Renal pelvis (tissue), 12 donors: Measurements from ENCODE around the gene SLITRK1. TPM values are rescaled to one million over a fixed set of nuclear protein-coding genes. Genes with fewer than 3 reads are reported as not detected.

Experiments
- DNase-seq: peaks from one replicate; pipeline ENCODE4 v3.0.0-alpha.2; 2013
- long read RNA-seq, 16 experiments: transcript quantifications; one replicate each; lab custom pipeline, GENCODE V29; 2026
- polyA plus RNA-seq, 3 donors: library from polyadenylated mRNA; unstranded; fragments of 120-200 nt; gene quantifications; one replicate each; pipeline ENCODE4 v1.2.1, GENCODE V29; 2013; ENCODE audit not compliant: insufficient read length in 3 of 3

The SLITRK1 gene, protein sequence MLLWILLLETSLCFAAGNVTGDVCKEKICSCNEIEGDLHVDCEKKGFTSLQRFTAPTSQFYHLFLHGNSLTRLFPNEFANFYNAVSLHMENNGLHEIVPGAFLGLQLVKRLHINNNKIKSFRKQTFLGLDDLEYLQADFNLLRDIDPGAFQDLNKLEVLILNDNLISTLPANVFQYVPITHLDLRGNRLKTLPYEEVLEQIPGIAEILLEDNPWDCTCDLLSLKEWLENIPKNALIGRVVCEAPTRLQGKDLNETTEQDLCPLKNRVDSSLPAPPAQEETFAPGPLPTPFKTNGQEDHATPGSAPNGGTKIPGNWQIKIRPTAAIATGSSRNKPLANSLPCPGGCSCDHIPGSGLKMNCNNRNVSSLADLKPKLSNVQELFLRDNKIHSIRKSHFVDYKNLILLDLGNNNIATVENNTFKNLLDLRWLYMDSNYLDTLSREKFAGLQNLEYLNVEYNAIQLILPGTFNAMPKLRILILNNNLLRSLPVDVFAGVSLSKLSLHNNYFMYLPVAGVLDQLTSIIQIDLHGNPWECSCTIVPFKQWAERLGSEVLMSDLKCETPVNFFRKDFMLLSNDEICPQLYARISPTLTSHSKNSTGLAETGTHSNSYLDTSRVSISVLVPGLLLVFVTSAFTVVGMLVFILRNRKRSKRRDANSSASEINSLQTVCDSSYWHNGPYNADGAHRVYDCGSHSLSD
- polyA plus RNA-seq = under 1 TPM; 0.08 to 0.27 (median 0.13) TPM
- long read RNA-seq, donor 1, full-length matches to known transcripts = 2 of 2 reads
- long read RNA-seq, donor 1, partial matches to known transcripts = 0 of 2 reads
- long read RNA-seq, donor 1, other reads (novel, unspliced or antisense) = 0 of 2 reads
- long read RNA-seq, donor 2 = 0 reads
- long read RNA-seq, donor 3, full-length matches to known transcripts = 1 of 1 reads
- long read RNA-seq, donor 3, partial matches to known transcripts = 0 of 1 reads
- long read RNA-seq, donor 3, other reads (novel, unspliced or antisense) = 0 of 1 reads
- long read RNA-seq, donor 4 = 0 reads
- long read RNA-seq, donor 5, full-length matches to known transcripts = 5 of 5 reads
- long read RNA-seq, donor 5, partial matches to known transcripts = 0 of 5 reads
- long read RNA-seq, donor 5, other reads (novel, unspliced or antisense) = 0 of 5 reads
- long read RNA-seq, donor 6, full-length matches to known transcripts = 1 of 1 reads
- long read RNA-seq, donor 6, partial matches to known transcripts = 0 of 1 reads
- long read RNA-seq, donor 6, other reads (novel, unspliced or antisense) = 0 of 1 reads
- long read RNA-seq, donor 7, full-length matches to known transcripts = 2 of 2 reads
- long read RNA-seq, donor 7, partial matches to known transcripts = 0 of 2 reads
- long read RNA-seq, donor 7, other reads (novel, unspliced or antisense) = 0 of 2 reads
- long read RNA-seq, donor 8, full-length matches to known transcripts = 3 of 3 reads
- long read RNA-seq, donor 8, partial matches to known transcripts = 0 of 3 reads
- long read RNA-seq, donor 8, other reads (novel, unspliced or antisense) = 0 of 3 reads
- long read RNA-seq, donor 9, full-length matches to known transcripts = 2 of 2 reads
- long read RNA-seq, donor 9, partial matches to known transcripts = 0 of 2 reads
- long read RNA-seq, donor 9, other reads (novel, unspliced or antisense) = 0 of 2 reads
- long read RNA-seq, donor 10 = 0 reads
- long read RNA-seq, donor 11, full-length matches to known transcripts = 1 of 1 reads
- long read RNA-seq, donor 11, partial matches to known transcripts = 0 of 1 reads
- long read RNA-seq, donor 11, other reads (novel, unspliced or antisense) = 0 of 1 reads
- long read RNA-seq, donor 12 = 0 reads
- long read RNA-seq, donor 13 = 0 reads
- long read RNA-seq, donor 14 = 0 reads
- long read RNA-seq, donor 15 = 0 reads
- long read RNA-seq, donor 16, full-length matches to known transcripts = 3 of 3 reads
- long read RNA-seq, donor 16, partial matches to known transcripts = 0 of 3 reads
- long read RNA-seq, donor 16, other reads (novel, unspliced or antisense) = 0 of 3 reads

DNA sequence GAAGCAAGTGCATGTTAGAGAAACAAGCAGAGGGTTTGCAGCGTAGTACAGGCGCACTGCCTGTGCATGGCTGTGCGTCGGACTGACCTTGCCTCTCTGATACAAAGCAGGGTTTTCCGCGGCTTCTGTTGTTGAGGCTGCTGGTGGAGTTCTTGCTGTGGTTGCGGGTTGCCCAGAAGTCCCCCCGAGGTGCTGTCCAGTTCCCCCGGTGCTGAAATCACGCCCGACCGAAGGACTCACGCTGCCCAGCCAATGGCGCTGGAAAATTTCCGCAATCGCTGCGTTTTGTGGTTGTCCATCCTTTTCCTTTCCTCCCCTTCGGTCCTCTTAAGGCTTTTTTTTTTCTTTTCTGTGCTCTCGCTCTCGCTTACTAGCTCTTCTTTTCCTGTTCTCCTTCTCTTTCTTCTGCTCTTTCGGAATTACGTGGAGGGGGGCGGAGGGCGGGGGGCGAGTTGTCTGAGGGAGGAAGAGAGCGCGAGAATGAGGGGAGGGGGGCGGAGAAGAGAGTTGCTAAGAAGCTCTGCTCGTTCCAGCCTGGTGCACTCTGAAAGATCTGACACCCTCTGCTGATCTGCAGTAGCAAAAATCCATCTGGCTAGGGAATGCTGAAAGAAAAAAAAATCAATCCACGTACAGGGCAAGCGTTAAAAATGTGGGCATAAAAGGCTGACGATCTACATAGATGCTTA, at the start of gene SLITRK1:
Gene SLITRK1, minus strand, starts transcription at position 558 of the 689 bp plus-strand sequence. CDS start 967 bp downstream, outside the sequence.
- DNase-seq = peak; percentile 84

DNA sequence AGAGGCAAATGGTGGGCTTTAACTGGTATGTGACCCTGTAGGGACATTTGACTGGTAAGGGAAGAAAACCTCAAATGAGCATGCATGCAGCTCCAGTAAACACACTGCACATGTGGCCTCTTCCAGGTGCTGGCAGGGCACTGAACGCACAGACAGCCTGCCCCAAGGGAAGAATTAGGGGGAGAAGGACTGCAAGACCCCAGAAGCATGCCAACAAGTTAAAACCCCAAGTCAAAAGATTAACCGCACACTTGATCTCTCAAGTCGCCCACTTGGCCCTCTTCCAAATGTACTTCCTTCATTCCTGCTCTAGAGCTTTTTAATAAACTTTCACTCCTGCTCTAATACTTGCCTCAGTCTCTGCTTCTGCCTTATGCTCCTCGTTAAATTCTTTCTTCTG, 46.9 kb upstream of the SLITRK1 start:
- DNase-seq = no peak

DNA sequence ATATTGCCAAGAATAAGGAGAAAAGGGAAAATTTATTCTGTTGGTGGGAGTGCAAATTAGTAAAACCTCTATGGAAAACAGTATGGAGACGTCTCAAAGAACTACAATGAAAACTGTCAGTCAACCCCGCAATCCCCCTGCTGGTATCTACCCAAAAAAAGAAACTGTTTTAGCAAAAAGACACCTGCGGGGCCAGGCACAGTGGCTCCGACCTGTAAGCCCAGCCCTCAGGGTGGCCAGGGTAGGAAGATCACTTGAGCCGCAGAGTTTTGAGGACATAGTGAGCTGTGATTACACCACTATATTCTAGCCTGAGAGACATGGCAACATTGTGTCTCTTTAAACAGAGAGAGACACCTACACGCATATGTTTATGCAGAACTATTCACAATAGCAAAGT, 37.5 kb upstream of the SLITRK1 start:
- DNase-seq = no peak

DNA sequence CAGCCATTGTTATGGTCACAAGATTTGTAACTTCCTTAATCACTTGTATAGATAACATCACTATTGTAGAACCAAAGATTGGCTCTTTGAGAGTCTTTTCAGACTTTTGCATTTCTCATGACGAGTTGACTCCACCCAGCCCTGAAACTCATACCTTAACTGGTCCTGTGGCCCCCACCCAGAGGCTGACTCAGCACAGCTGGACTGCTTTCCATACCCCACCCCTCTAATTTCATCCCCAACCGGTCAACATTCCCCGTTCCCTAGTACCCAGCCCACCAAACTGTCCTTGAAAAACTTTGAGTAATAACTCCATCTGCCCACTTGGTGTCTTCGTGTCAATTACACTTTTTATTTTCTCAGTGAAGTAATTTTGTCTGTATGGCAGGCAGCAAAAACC, 32.1 kb upstream of the SLITRK1 start:
- DNase-seq = no peak

DNA sequence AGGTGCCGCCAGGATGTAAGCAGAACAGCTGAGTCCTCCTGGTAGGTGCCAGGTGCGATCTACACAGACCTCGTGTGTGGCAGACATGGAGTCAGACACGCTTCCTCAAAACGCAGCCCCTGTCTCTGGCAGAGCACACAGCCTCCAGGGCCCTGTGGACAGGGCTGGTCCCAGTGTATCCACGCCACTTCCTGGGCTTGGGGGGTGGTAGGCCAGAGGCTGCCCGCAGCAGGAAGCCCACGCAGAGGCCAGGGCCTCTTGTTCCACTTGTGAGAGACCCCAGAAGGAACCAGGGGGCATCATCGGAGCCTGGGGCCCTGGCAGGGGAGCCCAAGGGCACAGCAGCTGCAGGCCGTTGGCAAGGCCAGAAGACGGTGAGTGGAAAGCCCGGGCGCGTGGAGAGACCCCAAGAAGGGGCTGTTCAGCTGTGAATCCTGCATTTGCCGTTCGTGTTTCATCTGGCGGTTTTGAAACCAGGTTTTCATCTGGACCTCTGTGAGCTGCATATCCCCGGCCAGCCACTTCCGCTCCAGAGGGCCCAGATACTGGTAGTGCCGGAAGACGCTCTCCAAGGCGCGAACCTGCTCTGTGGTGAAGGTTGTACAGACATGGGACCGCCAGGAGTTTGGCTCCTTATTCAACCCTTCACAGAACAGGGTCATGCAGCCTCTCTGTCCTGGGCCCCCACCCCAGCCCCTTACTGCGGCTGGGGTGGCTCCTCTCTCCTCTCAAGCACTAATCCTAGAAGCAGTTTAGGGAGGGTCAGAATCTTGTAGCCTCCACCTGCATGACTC, 25.1 kb upstream of the SLITRK1 start:
- no peak for DNase-seq

DNA sequence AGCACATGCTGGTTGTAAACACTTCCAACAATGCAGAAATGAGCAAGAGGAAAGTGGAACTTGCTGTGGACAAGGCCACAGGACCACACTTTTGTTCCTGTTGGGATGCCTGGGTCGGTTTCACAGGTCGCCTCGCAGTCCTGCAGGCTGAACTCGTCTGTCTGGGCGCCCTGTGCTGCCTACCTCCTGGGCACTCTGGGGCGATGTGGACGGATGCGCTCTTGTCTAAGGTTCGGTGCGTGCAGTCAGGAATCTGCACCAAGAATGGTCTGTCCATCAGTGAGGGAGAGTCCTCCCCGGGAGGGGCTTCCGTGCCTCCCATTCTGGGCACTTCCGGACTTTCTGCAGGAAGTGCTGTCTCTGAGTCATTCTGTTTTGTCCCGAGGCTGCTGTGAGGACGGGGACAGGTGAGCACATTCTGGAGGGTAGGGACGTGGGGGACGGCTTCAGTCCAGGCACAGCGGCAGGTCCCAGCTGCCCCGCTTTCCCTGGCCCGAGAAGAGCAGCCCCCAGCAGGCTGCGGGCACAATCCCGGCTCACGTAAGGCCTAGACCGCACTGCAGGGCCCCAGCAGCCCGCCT, 24.1 kb upstream of the SLITRK1 start:
- no peak for DNase-seq

DNA sequence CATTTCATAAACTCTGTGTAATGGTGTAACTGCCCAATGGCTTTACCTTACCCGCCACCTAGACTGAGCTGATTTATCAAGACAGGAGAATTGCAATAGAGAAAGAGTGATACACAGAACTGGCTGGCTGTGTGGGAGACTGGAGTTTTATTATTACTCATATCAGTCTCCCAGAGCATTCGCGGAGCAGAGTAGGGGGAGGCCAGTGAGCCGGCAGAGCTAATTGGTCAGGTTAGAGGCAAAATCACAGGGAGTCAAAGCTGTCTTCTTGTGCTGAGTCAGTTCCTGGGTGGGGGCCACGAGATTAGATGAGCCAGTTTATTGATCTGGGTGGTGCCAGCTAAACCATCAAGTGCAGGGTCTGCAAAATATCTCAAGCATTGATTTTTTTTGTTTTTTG, 23.4 kb upstream of the SLITRK1 start:
- no peak for DNase-seq

DNA sequence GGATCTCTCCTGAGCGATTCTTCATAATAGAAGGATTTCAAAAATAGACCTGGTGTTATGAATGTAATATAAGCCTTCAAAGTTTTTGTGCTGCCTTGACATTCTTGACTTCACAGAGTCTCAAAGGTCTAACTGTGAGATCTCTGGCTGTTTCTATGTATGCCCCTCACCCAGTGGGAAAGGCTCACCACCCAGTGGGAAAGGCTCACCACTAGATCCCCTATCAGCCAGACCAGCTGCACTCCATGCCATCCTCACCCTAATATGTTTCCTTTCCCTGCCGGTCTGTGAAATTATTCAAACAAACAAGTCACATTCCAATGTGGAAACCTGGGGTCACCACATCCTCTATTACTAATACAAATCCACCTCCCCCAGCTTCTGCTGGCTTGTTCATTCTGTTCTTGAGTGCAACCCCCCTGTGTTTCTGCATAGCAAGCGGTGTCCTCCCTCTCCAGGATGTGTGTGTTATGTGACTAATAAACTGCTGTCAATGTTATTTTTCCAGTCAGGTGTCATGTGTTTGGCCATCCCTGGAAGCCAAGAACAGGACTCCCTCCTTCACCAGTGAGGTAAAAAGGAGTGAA, 13.8 kb upstream of the SLITRK1 start:
- DNase-seq = no peak

DNA sequence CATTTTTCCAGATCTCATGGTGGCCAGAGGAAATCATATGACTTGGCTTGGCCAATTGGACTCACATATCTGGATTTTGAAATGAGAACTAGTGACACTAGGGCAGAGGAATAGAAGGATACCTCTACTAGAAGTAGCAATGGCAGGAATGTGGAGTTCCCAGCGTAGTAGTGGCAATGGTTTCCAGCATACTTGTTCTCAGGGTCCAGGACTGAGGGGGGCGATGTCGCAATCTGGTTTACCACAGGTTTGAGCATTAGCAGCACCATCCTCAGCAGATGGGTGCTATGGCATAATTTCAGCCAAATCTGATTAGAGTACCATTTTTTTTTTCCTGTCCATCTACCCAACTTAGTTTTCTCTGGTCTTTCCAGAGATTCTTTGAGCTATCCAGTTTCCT, 8.1 kb upstream of the SLITRK1 start:
- DNase-seq = no peak

DNA sequence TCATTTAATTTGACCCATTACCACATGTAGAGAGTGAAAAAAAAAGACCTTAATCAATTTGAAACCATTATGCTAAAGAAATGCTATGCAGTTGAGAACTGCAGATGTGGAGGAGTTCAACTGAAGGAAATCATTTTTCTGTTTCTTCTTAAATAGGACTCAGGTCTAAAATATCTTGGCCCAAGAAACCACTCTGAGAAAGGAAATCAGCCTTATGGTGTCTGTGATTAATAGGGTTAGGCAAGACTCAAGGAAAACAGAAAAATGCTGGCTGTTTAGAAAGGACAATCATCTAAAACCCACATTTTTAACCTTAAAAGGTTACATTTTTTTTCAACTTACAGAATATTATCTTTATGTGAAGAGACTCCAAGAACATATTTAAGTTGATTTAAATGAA, 1.9 kb upstream of the SLITRK1 start:
- DNase-seq = no peak

DNA sequence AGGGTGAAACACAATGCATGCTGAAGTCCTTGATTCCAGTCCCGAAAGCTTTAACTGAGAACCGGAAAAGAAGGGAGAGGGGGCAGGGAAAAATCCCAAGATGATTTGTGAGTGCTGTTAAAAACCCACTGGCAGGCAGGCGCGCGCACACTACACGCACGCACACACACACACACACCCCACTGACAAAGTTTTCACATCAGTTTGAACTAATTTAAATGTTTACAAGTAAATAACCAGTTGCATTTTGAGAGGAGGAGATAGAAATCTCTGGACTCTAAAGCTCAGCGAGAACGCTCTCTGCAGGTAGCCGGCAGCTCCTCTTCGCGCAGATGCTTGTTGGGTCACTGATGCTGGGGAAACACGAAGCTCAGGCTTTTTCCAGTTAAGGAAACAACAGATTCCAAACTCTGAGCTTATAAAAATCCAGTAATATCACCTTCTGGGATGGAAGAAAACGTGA, 818 bp upstream of the SLITRK1 start:
- DNase-seq = no peak

DNA sequence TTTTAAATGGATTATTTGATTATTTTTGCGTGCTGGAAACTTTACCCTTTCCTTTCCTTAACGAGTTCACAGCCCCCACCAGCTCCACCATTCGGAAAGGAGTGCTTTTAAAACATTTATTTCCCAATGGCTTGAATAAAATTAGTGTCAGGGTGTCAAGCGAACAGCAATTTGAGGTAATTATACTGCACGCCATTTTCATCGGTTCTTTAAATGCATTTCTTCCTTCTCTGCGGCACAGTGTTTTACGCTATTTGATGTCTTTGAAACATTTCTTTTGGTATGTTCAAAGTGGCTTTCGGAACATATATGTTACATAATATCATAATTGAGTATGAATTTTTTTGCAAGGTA, 309 bp upstream of the SLITRK1 start:
- DNase-seq = no peak

DNA sequence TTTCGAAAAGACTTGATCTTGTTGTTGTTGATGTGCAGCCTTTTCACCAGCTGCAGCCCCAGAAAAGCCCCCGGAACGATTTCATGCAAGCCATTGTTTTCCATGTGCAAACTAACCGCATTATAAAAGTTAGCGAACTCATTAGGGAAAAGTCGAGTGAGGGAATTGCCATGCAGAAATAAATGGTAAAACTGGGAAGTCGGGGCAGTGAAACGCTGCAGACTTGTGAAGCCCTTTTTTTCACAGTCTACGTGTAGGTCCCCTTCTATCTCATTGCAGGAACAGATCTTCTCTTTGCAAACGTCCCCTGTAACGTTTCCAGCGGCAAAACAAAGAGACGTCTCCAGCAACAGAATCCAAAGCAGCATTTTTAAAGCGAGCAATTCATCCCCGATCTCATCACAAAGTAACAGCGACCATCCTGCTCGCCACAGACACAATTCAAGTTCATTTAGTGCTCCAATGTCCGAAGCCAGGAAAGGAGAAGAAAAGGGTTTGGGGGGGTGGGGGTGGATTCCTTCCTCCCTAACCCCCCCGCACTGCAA, 1.1 kb downstream of the SLITRK1 start:
- DNase-seq = no peak

DNA sequence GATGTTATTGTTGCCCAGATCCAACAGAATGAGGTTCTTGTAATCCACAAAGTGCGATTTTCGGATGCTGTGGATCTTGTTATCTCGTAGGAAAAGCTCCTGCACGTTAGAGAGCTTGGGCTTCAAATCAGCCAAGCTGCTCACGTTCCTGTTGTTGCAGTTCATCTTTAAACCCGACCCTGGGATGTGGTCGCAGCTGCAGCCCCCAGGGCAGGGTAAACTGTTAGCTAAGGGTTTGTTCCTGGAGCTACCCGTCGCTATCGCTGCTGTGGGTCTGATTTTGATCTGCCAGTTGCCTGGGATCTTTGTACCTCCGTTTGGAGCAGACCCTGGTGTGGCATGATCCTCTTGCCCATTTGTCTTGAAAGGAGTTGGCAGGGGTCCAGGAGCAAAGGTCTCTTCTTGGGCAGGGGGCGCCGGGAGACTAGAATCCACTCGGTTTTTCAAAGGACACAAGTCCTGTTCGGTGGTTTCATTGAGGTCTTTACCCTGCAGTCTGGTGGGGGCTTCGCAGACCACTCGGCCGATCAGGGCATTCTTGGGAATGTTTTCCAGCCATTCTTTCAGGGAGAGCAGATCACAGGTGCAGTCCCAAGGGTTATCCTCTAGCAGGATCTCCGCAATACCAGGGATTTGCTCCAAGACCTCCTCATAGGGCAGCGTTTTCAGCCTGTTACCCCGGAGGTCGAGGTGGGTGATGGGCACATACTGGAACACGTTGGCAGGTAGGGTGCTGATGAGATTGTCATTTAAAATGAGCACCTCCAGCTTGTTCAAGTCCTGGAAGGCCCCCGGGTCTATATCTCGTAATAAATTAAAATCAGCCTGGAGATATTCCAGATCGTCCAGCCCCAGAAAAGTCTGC, 1.8 kb downstream of the SLITRK1 start:
- no peak for DNase-seq

DNA sequence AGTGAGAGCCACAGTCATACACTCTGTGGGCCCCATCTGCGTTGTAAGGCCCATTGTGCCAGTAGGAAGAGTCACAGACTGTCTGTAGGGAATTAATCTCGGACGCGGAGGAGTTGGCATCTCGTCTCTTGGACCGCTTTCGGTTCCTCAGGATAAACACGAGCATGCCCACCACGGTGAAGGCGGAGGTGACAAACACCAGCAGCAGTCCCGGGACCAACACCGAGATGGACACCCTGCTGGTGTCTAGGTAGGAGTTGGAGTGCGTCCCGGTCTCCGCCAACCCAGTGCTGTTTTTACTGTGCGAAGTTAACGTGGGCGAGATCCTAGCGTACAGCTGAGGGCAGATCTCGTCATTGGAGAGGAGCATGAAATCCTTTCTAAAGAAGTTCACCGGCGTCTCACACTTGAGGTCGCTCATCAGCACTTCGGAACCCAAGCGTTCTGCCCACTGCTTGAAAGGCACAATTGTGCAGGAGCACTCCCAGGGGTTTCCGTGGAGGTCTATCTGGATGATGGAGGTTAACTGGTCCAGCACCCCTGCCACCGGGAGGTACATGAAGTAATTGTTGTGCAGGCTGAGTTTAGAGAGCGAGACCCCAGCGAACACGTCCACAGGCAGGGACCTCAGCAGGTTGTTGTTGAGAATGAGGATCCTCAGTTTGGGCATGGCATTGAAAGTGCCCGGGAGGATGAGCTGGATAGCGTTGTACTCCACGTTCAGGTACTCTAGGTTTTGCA, 2.7 kb downstream of the SLITRK1 start:
- no peak for DNase-seq
